NCI-H1092 treated with DMSO at 0.1 percent for 48 hours (cell line): ENCODE measurements around the gene PCBP2.

Source experiments
- DNase-seq: peaks from one replicate; lab custom pipeline; 2025; lab: John Stamatoyannopoulos, UW

The PCBP2 gene

GRCh38 chr12:53493610-53494391, 41.9 kb downstream of the PCBP2 start:
- peak; percentile 24 for DNase-seq

GRCh38 chr12:53495903-53496751, 44.2 kb downstream of the PCBP2 start:
- no peak for DNase-seq

GRCh38 chr12:53496752-53497032, 44.8 kb downstream of the PCBP2 start:
- DNase-seq, result no peak

- DNase-seq, result no peak
Measured at GRCh38 chr12:53497461-53497860, 45.6 kb downstream of the PCBP2 start.

GRCh38 chr12:53498235-53498630, 46.3 kb downstream of the PCBP2 start:
- no peak for DNase-seq

- peak; percentile 31 for DNase-seq
Measured at GRCh38 chr12:53499266-53500141, 47.6 kb downstream of the PCBP2 start, which contains the start of gene MAP3K12. Gene MAP3K12, minus strand, starts transcription at chr12:53499458. Its CDS starts 12,067 bp downstream, at chr12:53487391.

- no peak for DNase-seq
Measured at GRCh38 chr12:53500142-53500775, 48.4 kb downstream of the PCBP2 start.

GRCh38 chr12:53500776-53501614, 49.1 kb downstream of the PCBP2 start, which contains the start of gene TARBP2:
Gene TARBP2, plus strand, starts transcription at chr12:53501283. Its CDS starts 126 bp downstream, at chr12:53501409.
- DNase-seq, result peak; percentile 98

GRCh38 chr12:53501615-53502181, 49.8 kb downstream of the PCBP2 start:
- DNase-seq, result no peak

GRCh38 chr12:53502331-53502730, 50.4 kb downstream of the PCBP2 start:
- DNase-seq, result no peak

GRCh38 chr12:53502983-53503728, 51.3 kb downstream of the PCBP2 start:
- DNase-seq, result no peak

- DNase-seq, result no peak
Measured at GRCh38 chr12:53504004-53504920, 52.4 kb downstream of the PCBP2 start.

- no peak for DNase-seq
Measured at GRCh38 chr12:53505086-53505485, 53.2 kb downstream of the PCBP2 start.

GRCh38 chr12:53505555-53506449, 53.9 kb downstream of the PCBP2 start:
- DNase-seq, result no peak

- DNase-seq, result no peak
Measured at GRCh38 chr12:53506450-53506785, 54.5 kb downstream of the PCBP2 start.

- no peak for DNase-seq
Measured at GRCh38 chr12:53506881-53507602, 55.1 kb downstream of the PCBP2 start, which contains the start of gene NPFF. Gene NPFF, minus strand, starts transcription at chr12:53507484. Its CDS starts 10 bp downstream, at chr12:53507474.

GRCh38 chr12:53507603-53507885, 55.6 kb downstream of the PCBP2 start:
- no peak for DNase-seq
